PC-9 (cell line): ENCODE results near the gene SLC22A14.

Experiments used
- EZH2 ChIP-seq: fragments of 200-600 bp; sonication (generic); IDR thresholded peaks from 2 replicates; pipeline ENCODE4 v1.8.0; 2017; ENCODE audit warnings: antibody characterized with exemption, low read depth
- TF ChIP-seq, protein P1 (sequence below): fragments of 200-600 bp; sonication (generic); conservative IDR thresholded peaks from 2 replicates; pipeline ENCODE4 v1.6.1; 2017; ENCODE audit warnings: mixed run types, antibody characterized with exemption, mild to moderate bottlenecking, moderate library complexity

DNA sequence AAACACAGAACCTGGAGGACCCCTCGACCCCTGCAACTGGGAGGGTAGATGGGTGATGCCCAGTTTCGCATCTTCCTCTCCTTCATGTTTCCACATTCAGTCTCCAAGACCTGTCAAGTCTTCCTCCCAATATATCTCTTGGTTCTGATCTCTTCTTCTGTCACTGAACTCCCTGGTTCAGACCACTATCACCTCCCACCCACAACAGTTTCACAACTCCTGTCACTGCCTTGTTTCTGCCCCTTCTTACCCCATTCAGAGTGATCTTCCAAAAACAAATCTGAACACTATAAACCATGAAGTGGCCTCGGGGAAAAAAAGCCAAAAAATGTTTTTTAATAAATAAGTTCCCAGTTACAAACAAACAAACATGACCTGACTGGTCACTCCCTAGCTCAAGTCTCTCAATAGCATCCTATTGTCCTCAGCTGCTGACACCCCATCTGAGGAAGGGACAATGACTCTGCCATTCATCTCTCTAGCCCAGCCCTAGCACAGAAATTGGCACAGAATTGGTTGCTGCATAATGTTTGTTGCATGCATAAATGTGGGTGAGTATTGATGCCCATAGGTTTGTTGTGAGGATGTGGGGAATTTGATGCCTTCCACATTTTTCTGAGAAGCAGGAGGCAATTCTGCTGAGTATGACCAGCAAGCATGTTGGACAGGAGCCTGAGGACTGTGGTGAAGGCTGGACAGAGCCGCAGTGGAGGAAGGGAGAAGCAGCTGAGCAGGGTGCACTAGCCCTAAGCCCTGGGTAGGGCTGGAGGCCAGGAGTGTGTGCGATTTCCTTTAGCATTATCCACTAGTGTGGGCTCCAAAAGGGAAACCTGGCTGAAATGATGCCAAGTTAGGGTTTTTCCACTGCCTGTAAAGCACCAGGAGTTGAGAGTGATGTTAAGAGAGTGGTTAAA is 52.3 kb downstream of the SLC22A14 start:
- TF ChIP-seq EZH2 = no peak
- TF ChIP-seq, protein P1, sequence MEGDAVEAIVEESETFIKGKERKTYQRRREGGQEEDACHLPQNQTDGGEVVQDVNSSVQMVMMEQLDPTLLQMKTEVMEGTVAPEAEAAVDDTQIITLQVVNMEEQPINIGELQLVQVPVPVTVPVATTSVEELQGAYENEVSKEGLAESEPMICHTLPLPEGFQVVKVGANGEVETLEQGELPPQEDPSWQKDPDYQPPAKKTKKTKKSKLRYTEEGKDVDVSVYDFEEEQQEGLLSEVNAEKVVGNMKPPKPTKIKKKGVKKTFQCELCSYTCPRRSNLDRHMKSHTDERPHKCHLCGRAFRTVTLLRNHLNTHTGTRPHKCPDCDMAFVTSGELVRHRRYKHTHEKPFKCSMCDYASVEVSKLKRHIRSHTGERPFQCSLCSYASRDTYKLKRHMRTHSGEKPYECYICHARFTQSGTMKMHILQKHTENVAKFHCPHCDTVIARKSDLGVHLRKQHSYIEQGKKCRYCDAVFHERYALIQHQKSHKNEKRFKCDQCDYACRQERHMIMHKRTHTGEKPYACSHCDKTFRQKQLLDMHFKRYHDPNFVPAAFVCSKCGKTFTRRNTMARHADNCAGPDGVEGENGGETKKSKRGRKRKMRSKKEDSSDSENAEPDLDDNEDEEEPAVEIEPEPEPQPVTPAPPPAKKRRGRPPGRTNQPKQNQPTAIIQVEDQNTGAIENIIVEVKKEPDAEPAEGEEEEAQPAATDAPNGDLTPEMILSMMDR = no peak
